GM12864 (cell line): ENCODE measurements around the gene INSL4.

Source experiments
- DNase-seq: peaks from one replicate; pipeline ENCODE4 v3.0.0-alpha.2; 2011; ENCODE audit warnings: low read depth
- H3K4me3 ChIP-seq: 2 replicates; pipeline ENCODE4 v1.5.1; 2011; ENCODE audit warnings: mild to moderate bottlenecking, low read depth, low read length, control low read depth
- CTCF ChIP-seq: IDR thresholded peaks from 2 replicates; pipeline ENCODE4 v1.5.1; 2011; ENCODE audit warnings: low read depth, mild to moderate bottlenecking, moderate library complexity, low read length, control low read depth, inconsistent platforms; ENCODE audit errors: missing control alignments

Gene INSL4

GRCh38 chr9:5231212-5231611 is at the start of gene INSL4:
Gene INSL4, plus strand, starts transcription at chr9:5231419. Its CDS starts 105 bp downstream, at chr9:5231524.
- no peak for DNase-seq
- TF ChIP-seq CTCF, result no peak
- H3K4me3 ChIP-seq, result no peak within 1 kb of the TSS

- no peak overlapping the region for H3K4me3 ChIP-seq
- no peak for DNase-seq
- no peak for TF ChIP-seq CTCF
Measured at GRCh38 chr9:5184776-5185175, 46.4 kb upstream of the INSL4 start.

GRCh38 chr9:5185220-5185840 is 45.9 kb upstream of the INSL4 start, which contains the start of gene INSL6:
Gene INSL6, minus strand, starts transcription at chr9:5185639. Its CDS starts 37 bp downstream, at chr9:5185602.
- no peak within 1 kb of the TSS for H3K4me3 ChIP-seq
- DNase-seq, result peak; percentile 50

GRCh38 chr9:5186416-5187169 is 44.6 kb upstream of the INSL4 start:
- no peak overlapping the region for H3K4me3 ChIP-seq
- TF ChIP-seq CTCF, result peak; percentile 43
- DNase-seq, result peak; percentile 24

More at GRCh38 chr9:5185220-5185840, 45.9 kb upstream of the INSL4 start, which contains the start of gene INSL6:
- TF ChIP-seq CTCF, result no peak

GRCh38 chr9:5188060-5188984 is 42.9 kb upstream of the INSL4 start:
- no peak for DNase-seq
- no peak for TF ChIP-seq CTCF
- H3K4me3 ChIP-seq, result no peak overlapping the region

- TF ChIP-seq CTCF, result no peak
- H3K4me3 ChIP-seq, result no peak overlapping the region
- DNase-seq, result no peak
Measured at GRCh38 chr9:5191985-5192384, 39.2 kb upstream of the INSL4 start.
